Measurements from ENCODE around the gene NLGN1. TPM values are rescaled to one million over a fixed set of nuclear protein-coding genes. Genes with fewer than 3 reads are reported as not detected.

Gene NLGN1
- total RNA-seq, 1 experiment from 2014 or later = 0.85 TPM

DNA sequence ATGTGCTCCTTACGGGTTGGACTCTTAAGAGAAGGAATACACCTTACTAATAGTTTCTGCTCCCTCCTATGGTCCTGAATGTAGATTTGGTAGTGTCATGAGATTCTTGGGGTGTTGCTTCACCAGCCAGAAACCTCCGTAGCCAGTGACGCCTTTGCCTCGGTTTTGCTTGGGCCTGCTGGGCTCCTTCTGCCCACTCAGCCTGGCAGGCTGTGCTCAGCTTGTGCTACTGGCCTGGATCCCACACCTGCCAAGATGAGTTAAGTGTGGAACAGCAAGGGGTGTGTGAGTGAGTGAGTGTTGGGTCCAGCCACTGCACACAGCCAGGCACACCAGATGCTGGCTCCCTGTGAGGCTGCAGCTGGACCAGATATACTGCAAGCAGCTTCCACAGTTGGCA lies 560.1 kb downstream of the NLGN1 start:
- POLR2A ChIA-PET = no interaction called here
- in situ Hi-C loops (cut with HindIII; ENCODE audit: low pct_unique_long_range_greater_than_20kb, low sequenced_read_pairs) = no loop called here
- no peak overlapping the region for H3K4me3 ChIP-seq (ENCODE audit: low read depth in 2 of 2, low read length in 2 of 2)
- TF ChIP-seq POLR2AphosphoS5 (IDR thresholded peaks at IDR 0.05; ENCODE audit: low read depth, low read length) = no peak
- TF ChIP-seq, protein P1, sequence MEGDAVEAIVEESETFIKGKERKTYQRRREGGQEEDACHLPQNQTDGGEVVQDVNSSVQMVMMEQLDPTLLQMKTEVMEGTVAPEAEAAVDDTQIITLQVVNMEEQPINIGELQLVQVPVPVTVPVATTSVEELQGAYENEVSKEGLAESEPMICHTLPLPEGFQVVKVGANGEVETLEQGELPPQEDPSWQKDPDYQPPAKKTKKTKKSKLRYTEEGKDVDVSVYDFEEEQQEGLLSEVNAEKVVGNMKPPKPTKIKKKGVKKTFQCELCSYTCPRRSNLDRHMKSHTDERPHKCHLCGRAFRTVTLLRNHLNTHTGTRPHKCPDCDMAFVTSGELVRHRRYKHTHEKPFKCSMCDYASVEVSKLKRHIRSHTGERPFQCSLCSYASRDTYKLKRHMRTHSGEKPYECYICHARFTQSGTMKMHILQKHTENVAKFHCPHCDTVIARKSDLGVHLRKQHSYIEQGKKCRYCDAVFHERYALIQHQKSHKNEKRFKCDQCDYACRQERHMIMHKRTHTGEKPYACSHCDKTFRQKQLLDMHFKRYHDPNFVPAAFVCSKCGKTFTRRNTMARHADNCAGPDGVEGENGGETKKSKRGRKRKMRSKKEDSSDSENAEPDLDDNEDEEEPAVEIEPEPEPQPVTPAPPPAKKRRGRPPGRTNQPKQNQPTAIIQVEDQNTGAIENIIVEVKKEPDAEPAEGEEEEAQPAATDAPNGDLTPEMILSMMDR (IDR thresholded peaks at IDR 0.05) = no peak
- no peak for TF ChIP-seq SIN3A (IDR thresholded peaks at IDR 0.05; ENCODE audit: borderline replicate concordance, insufficient read depth, low read depth, low read length)
- H3K36me3 ChIP-seq (ENCODE audit: control insufficient read depth, insufficient read depth, low read length) = no peaks in the 10 kb centered on the region
- no peaks in the 10 kb centered on the region for H3K4me1 ChIP-seq (ENCODE audit: control insufficient read depth, insufficient read depth, low read length)
- DNase-seq (ENCODE audit: low read depth, low spot score) (no peak), ATAC-seq (no peak)
- H3K27ac ChIP-seq (ENCODE audit: low read length) = no peak overlapping the region
- CTCF ChIA-PET = interaction anchor here (0.6 kb wide), 1 partner anchor 1100 kb away, joined by 4 read pairs; no protein-coding TSS in a partner anchor
- H3K9me3 ChIP-seq (ENCODE audit: control insufficient read depth, insufficient read depth, low read depth, low read length) = no peaks in the 10 kb centered on the region; the same call in 1 of the 2 replicates
- intact Hi-C loops (cut with micrococcal nuclease; ENCODE audit: unreplicated experiment) = no loop called here
- H3K27me3 ChIP-seq (ENCODE audit: control insufficient read depth, insufficient read depth, low read length) = no peaks in the 10 kb centered on the region
- no TSS peak for BruUV-seq (replicated peaks)

DNA sequence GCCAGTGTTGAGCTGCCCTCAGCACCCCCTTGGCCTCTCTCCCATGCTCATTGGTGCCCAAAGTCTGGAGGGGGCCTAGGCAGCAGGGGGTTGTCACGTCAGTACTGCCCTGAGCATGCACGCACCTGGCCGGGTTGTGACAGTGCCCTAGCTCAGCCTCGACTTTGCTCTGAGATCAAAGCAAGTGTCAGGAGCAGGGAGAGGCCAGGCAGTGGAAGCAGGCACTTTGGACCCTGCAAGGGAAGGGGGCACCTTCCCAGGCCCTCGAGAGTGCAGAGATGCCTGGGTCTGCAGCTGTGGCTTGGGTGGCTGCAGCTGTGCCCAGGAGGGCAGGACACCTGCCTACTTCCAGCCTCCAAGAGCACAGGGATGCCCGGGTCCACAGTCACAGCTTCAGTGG lies 561.3 kb downstream of the NLGN1 start:
- TF ChIP-seq, protein P2, sequence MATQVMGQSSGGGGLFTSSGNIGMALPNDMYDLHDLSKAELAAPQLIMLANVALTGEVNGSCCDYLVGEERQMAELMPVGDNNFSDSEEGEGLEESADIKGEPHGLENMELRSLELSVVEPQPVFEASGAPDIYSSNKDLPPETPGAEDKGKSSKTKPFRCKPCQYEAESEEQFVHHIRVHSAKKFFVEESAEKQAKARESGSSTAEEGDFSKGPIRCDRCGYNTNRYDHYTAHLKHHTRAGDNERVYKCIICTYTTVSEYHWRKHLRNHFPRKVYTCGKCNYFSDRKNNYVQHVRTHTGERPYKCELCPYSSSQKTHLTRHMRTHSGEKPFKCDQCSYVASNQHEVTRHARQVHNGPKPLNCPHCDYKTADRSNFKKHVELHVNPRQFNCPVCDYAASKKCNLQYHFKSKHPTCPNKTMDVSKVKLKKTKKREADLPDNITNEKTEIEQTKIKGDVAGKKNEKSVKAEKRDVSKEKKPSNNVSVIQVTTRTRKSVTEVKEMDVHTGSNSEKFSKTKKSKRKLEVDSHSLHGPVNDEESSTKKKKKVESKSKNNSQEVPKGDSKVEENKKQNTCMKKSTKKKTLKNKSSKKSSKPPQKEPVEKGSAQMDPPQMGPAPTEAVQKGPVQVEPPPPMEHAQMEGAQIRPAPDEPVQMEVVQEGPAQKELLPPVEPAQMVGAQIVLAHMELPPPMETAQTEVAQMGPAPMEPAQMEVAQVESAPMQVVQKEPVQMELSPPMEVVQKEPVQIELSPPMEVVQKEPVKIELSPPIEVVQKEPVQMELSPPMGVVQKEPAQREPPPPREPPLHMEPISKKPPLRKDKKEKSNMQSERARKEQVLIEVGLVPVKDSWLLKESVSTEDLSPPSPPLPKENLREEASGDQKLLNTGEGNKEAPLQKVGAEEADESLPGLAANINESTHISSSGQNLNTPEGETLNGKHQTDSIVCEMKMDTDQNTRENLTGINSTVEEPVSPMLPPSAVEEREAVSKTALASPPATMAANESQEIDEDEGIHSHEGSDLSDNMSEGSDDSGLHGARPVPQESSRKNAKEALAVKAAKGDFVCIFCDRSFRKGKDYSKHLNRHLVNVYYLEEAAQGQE (IDR thresholded peaks at IDR 0.05; ENCODE audit: insufficient read depth in 1 of 2, low read depth in 2 of 2, low read length in 1 of 2) = no peak
- TF ChIP-seq POLR2AphosphoS5 (IDR thresholded peaks at IDR 0.05; ENCODE audit: low read depth, low read length) (no peak), TCF7L2 (IDR thresholded peaks at IDR 0.05; ENCODE audit: low read depth, low read length) (no peak), SIN3A (IDR thresholded peaks at IDR 0.05; ENCODE audit: borderline replicate concordance, insufficient read depth, low read depth, low read length) (no peak)
- TF ChIP-seq, protein P1 (IDR thresholded peaks at IDR 0.05) = no peak
- Histone ChIP-seq H3K9me3 (ENCODE audit: control insufficient read depth, insufficient read depth, low read depth, low read length) (no peaks in the 10 kb centered on the region; the same call in 1 of the 2 replicates), H3K4me1 (ENCODE audit: control insufficient read depth, insufficient read depth, low read length) (no peaks in the 10 kb centered on the region), H3K4me3 (ENCODE audit: low read depth in 2 of 2, low read length in 2 of 2) (no peak overlapping the region), H3K36me3 (ENCODE audit: control insufficient read depth, insufficient read depth, low read length) (no peaks in the 10 kb centered on the region), H3K27me3 (ENCODE audit: control insufficient read depth, insufficient read depth, low read length) (no peaks in the 10 kb centered on the region), H3K27ac (ENCODE audit: low read length) (no peak overlapping the region)
- ChIA-PET CTCF (no interaction called here), POLR2A (no interaction called here)
- no TSS peak for BruUV-seq (replicated peaks)
- intact Hi-C loops (cut with micrococcal nuclease; ENCODE audit: unreplicated experiment) = no loop called here
- no peak for DNase-seq (ENCODE audit: low read depth, low spot score)
- in situ Hi-C loops (cut with HindIII; ENCODE audit: low pct_unique_long_range_greater_than_20kb, low sequenced_read_pairs) = no loop called here
- ATAC-seq = no peak

Measured in Panc1 (cell line).